AG09319 (cell line): Measurements from ENCODE around the gene MAPKAP1.

ENCODE experiments used
- DNase-seq: peaks from one replicate; pipeline ENCODE4 v3.0.0-alpha.2; 2010; ENCODE audit warnings: low read depth; ENCODE audit errors: extremely low read depth
- CTCF ChIP-seq: IDR thresholded peaks from 2 replicates; pipeline ENCODE4 v1.5.1; 2011; ENCODE audit warnings: low read depth, mild to moderate bottlenecking, inconsistent platforms, low read length, moderate library complexity

Gene MAPKAP1

DNA sequence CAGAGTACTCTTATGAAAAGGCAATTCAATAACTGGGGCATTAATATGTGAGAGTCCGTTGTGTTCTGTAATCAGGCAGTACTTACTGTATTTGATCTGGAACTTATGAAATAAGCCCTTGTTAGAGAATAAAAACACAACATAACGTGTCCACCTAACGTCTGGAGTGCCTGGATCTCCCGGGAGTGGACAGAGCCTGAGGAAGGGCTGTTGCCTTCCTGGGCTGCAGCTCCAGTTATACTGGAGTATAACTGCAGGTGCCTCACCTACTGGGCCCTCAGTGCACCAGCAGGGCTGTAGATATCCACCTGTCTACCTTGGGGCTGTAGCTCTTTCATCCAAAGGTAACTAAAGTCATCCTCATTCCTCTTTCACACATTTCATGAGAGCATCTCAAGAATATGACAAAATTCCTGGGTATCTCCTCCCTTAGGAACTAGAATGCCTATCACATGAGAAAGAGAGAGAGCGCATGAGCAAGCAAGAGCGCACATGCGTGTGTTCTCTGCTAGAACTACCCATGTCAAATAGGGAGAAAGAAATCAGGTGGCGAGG is 245.3 kb downstream of the MAPKAP1 start:
- DNase-seq = no peak
- no peak for TF ChIP-seq CTCF

- no peak for TF ChIP-seq CTCF
- peak; percentile 25 for DNase-seq
Measured at GRCh38 chr9:125460883-125461635, 245.9 kb downstream of the MAPKAP1 start.

- TF ChIP-seq CTCF = no peak
- no peak for DNase-seq
Measured at GRCh38 chr9:125460346-125460745, 246.7 kb downstream of the MAPKAP1 start.

DNA sequence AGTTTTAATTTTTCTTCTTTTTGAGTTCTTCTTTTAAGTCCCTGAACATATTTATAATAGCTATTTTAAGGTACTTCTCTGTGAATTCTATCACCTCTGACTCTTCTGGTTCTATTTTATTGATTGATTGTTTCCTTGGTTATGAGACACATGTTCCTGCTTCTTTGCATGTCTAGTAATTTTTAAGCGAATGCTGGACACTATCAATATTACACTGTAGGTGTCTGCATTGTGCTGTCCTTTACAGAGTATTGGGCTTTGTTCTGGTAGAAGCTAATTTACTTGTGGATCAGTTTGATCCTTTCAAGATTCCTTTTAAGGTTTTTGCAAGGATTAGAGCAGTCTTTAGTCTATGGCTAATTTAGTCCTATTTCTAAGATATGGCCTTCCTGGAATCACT is 249.7 kb downstream of the MAPKAP1 start:
- TF ChIP-seq CTCF = no peak
- no peak for DNase-seq

GRCh38 chr9:125455876-125456275 is 251.1 kb downstream of the MAPKAP1 start:
- no peak for TF ChIP-seq CTCF

DNA sequence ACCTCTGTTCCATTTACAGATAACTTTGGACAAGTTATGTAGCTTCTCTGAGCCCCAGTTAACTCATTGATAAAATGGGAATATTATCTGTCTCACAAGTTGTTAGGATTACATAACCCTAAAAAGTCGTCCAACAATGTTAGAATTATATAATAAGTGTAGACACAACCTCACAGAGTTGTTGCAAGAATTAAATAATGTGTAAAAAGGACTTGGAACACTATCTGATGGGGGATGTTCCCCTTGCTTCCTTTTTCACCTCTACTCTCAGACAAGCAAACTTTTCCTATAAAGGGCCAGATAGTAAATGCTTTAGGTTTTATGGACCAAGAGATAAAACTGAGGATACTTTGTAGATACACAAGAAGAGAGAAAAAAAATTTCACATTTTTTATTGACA is 251.9 kb downstream of the MAPKAP1 start:
- no peak for DNase-seq
- no peak for TF ChIP-seq CTCF

More at GRCh38 chr9:125455876-125456275, 251.1 kb downstream of the MAPKAP1 start:
- DNase-seq = no peak

DNA sequence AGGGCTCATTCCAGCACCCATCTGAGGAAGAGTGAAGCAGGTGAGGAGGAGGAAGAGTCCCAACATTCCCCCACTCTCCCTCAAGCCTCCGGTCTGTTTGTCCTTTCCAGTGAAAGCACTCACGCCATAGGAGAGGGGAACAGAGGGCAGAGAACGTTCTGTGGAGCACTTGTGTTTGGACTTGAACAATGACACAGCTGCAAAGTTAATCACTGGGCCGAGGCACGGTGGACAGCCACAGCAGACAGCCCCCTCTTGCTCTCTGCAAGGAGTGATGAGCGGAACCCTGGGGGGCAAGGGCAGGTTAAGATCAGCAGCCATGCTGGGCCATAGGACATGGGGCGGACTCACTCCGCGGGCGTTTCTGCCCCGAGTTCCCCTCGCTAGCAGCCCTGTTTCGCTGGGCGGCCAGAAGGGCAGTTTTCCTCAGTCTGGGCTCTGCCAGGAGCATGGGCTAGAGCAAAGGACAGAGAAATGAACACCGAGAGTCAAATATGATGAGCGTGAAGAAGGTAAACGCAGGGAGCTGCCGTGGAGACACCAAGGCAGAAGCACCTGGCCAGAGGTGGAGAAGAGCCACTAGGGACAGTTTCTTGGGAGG is 259.7 kb downstream of the MAPKAP1 start:
- DNase-seq = no peak
- no peak for TF ChIP-seq CTCF
